Glomerular visceral epithelial cell (primary cell): ENCODE results near the gene ELP1.
"Not testable (repeated sequence)": the region's sequence is repeated elsewhere in the genome, so short reads cannot be mapped to it uniquely, and the experiment has no call there.

Experiments used
- DNase-seq: peaks from one replicate; pipeline ENCODE4 v3.0.0-alpha.2; 2016; ENCODE audit errors: extremely low spot score

Gene ELP1

DNA sequence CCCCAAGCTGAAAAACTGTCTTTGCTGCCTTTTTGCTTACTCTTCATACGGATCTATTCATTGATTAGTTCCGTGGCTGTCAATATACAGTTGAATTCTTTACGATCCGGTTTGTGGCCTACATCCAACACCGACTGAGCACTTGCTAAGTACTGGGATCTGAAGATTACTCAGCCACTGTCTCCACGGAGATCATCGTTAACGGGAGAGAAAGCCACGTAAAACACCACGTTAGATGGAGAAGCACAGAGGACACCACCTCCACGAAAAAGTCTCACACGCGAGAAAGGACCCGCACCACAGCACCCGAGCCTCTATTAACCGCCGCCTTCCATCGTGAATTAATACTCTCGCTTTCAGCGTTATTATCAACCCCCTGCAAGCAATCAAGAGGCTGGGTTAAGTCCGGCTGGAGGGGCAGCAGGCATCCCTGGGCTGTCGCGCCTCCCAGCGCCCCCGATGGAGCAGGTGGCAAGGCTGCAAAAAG lies 650 bp downstream of the ELP1 start:
- no peak for DNase-seq

DNA sequence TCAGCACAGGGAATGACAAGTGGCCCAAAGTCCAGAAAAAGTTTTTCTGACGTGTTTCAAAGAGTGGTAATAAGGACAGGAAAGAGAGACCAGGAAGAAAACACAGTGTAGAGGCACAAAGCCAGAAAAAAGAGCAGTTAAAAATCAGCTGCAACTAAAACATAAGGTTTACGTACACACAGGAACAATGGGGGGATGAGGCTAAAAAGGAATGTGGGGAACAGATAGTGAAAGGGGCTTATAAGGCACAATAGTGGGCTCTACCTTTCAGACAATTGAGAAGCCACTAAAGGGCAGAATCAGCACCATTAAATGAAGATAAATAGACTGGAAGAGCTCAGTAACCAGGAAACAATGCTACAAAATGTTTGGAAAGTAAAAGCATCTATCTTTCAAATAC lies 5.5 kb downstream of the ELP1 start:
- DNase-seq = no peak

GRCh38 chr9:108924466-108924865 lies 9.5 kb downstream of the ELP1 start:
- no peak for DNase-seq

GRCh38 chr9:108921200-108921599 lies 12.7 kb downstream of the ELP1 start:
- DNase-seq = no peak

- not testable (repeated sequence) for DNase-seq
These were observed 13.5 kb downstream of the ELP1 start for GRCh38 chr9:108920401-108920800.

DNA sequence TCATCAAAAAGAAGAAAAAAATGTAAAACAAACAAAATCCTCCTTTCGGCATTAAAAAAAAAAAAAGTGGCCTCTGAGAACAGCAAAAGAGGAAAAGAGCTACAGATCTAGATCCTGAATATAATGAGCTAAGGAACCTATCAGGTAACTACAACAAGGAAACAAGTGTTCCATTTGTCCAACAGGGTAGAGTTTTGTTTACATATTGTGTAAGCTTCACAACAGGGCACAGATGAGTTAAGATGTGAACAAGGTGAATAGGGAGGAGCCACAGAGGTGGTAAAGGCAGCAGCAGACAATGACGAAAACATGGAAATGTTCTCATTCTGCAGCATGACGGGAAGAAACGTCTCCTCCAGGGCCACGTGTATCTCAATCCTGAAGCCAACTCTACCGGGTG lies 14.4 kb downstream of the ELP1 start:
- DNase-seq = no peak

DNA sequence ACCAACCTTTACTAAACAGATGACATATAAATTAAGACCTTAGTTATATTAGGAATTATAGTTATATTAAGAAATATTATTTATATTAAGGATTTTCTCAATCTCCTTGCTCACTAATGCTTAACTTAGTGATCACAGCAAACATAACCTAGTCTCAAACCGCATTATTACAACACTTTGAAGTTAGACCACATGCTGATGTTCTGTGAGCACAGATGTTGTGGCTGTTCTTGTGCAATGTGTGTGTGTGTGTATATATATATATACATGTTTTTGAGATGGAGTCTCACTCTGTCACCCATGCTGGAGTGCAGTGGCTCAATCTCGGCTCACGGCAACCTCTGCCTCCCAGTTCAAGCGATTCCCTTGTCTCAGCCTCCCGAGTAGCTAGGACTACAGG lies 20.5 kb downstream of the ELP1 start:
- DNase-seq = no peak

- DNase-seq = no peak
These were observed 22.1 kb downstream of the ELP1 start for GRCh38 chr9:108911820-108912219.

- DNase-seq = no peak
These were observed 23.0 kb downstream of the ELP1 start for GRCh38 chr9:108910914-108911313.

- DNase-seq = no peak
These were observed 23.5 kb downstream of the ELP1 start for GRCh38 chr9:108910402-108910801.

- no peak for DNase-seq
These were observed 28.4 kb downstream of the ELP1 start for GRCh38 chr9:108905494-108905893.

GRCh38 chr9:108904161-108904560 lies 29.8 kb downstream of the ELP1 start:
- no peak for DNase-seq

DNA sequence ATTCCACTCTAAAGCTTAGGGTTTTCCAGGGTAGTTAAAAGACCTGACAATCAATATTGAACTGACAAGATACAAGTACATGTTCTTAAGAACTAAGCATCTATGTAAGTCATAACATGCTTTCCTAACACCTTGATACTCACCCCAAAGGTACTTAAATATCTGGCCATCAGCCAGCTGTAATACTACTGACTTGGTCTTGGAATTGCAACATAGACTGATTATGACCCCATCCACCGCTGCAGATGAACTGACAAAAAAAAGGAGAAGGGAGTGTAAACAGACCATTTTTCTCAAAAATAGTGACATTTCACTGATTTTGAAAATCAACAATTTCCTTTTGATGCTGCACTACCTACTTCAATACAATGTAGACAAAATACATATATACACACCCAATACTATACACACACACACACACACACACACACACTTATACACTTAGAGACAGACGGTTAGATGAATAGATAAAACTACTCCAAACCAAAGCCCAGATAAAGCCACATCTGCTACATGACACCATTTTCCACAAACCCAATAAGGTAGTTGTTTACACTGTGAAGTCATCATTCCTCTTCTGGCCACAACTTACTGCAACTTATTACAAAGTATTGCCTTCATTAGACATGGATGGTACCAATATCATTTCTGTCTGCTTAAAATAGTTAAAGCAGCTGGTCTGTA lies 30.4 kb downstream of the ELP1 start:
- no peak for DNase-seq

- no peak for DNase-seq
These were observed 33.7 kb downstream of the ELP1 start for GRCh38 chr9:108900176-108900575.

DNA sequence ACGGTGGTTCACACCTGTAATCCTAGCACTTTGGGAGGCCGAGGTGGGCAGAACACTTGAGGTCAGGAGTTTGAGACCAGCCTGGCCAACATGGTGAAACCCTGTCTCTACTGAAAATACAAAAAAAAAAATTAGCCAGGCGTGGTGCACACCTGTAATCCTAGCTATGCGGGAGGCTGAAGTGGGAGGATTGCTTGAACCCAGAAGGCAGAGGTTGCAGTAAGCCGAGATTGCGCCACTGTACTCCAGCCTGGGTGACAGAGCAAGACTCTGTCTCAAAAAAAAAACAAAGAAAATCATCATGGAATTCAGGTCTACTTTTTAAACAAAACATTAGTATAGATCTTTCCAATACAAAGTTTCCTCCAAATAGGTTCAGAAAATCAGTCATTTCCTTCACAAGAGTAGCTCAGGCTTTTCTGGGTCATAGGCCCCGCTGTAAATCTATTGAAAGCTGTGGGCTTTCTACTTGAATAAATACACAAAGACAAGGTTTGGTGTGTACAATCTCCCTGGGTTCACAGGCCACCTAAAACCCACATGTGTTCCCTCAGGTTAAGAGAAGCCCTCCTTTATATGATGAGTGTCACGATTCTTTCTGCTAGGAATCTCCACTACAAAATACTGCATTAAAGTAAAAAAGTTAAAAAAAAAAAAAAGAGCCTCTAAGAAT lies 34.8 kb downstream of the ELP1 start:
- DNase-seq = not testable (repeated sequence)

- no peak for DNase-seq
These were observed 36.4 kb downstream of the ELP1 start for GRCh38 chr9:108897324-108898096.

DNA sequence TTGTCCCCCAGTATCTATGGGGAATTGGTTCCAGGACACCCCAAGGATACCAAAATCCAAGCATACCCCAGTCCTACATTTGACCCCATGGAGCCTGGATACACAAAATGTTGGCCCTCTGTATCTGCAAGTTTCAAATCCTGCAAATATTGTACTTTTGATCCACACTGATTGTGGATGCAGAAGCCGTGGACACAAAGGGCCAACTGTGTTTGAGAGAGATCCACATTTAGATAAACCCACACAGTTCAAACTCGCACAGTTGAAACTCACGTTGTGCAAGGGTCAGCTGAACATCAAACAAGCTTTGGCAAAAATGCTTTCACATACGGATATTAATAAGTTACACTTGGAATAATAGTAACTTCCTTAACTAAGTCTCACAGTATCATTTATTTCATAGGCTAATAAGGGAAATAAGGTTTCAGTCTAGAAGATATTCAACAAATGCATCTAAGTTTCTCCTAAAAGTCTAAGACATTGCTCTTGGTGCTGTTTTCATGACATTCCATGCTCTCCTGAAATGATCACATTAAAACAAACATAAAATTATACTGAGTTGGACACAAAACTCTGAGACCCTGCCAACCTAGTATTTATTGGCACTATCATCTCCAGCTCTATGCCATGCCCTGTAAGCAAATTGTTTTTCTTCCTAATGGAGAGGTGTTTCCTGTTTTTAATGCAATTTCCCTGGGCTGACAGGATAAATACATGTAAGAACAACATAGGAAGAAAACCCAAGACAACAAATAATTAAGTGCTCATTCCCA lies 39.5 kb downstream of the ELP1 start:
- DNase-seq = no peak

DNA sequence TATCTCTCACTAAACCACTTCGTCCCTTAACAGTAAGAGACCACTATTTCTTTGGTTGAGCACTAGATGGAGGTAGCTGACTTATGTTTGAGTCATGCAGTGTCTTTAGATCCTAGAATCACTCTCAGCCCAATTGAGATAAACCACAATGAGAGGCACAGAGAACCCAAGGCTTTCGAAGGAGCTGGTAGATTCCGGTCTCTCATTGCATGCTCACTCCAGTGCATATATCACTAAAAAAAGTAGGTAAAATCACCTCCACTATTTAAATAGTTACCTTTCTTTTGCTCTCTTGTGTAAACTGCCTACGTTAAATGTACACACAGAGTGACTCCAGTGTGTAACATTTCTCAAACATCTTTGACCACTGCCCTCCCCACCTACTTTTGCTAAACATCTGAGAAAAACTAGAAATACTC lies 44.3 kb downstream of the ELP1 start:
- DNase-seq = peak; percentile 26

GRCh38 chr9:108886594-108887271 lies 47.2 kb downstream of the ELP1 start:
- DNase-seq = not testable (repeated sequence)

DNA sequence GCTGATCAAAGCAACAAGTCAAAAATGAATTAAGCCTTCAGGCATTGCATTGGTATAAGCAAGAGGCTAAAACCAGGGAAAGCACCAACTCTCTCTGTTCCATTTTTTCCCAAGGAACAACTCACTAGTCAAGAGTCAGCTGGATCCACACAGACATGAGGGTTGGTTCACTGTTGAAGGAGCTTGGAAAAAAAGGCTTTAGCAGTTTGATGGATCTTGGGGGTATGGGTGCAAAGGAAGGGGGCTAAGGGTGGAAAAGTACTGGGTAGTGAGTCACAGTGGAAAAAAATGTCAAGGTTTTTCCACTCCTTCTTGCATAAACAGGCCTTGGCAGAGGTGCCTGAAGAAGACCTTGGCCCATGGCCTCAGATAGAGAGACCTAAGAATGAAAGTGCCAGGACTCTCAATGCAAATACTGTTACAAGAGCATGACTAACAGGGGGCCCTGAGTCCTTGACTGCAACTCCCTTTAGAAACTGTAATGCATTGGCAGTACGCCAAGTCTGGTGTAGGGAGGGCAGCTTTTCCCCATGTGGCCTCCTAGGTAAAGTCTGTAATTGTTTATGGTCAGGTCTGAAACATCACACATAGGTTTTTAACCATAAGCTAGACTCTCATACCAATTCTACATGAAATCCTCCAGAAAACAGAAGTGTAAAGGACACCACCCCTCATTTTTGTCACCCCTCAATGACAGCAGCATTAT lies 48.1 kb downstream of the ELP1 start:
- peak; percentile 82 for DNase-seq

DNA sequence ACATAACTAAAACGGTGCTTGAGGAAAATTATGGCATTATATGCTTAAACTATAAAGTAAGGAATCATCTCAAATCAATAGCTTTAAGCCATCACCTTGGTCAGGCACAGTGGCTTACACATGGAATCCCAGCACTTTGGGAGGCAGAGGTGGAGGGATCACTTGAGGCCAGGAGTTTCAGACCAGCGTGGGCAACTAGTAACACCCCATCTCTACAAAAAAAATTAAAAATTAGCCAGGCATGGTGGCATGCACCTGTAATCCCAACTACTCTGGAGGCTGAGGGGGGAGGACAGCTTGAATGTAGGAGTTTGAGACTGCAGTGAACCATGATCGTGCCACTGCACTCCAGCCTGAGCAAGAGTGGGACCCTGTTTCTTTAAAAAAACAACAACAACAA lies 49.2 kb downstream of the ELP1 start:
- DNase-seq = no peak
